Uterus (tissue), 2 donors: Measurements from ENCODE around the gene NFE2L1.

Experiments
- CTCF ChIP-seq, 4 experiments: fragments of 200-600 bp in 2 of 4; fragments of 450-650 bp in 2 of 4; sonication (generic) in 2 of 4; IDR thresholded peaks; one replicate each; pipeline ENCODE4 v1.5.1; 2016 to 2019; ENCODE audit warnings: antibody characterized with exemption in 4 of 4, mild to moderate bottlenecking in 2 of 4, moderate library complexity in 1 of 4
- POLR2A ChIP-seq, 2 donors: fragments of 450-650 bp; IDR thresholded peaks; one replicate each; pipeline ENCODE4 v1.6.1; 2016; ENCODE audit warnings: antibody characterized with exemption in 2 of 2, mild to moderate bottlenecking in 1 of 2, moderate library complexity in 1 of 2

GRCh38 chr17:48067245-48067644, 19.1 kb downstream of the NFE2L1 start:
- TF ChIP-seq CTCF (IDR thresholded peaks at IDR 0.05) (no peak), POLR2A (IDR thresholded peaks at IDR 0.05) (no peak)
